GM12878 (cell line): ENCODE measurements around the gene ASIC2. TPM values are rescaled to one million over a fixed set of nuclear protein-coding genes. Genes with fewer than 3 reads are reported as not detected.

Source experiments
- ATAC-seq: fragments of 200-7000 bp; cut with Tn5 transposase; 3 replicates; pipeline ENCODE4 v1.9.1; 2020; ENCODE audit warnings: mild to moderate bottlenecking, moderate library complexity
- BruUV-seq: library from RNA; stranded (reverse); fragments of 400-500 nt; replicated peaks from 2 replicates; lab custom pipeline; 2021; lab: Mats Ljungman, UMichigan
- CTCF ChIA-PET: fragments of 300-600 bp; sonication (Branson Sonifier 250); formaldehyde crosslinking; extraction: SDS; loops from one replicate; lab custom pipeline; 2021; ENCODE audit warnings: inconsistent platforms; lab: Yijun Ruan, JAX
- POLR2A ChIA-PET: fragments of 350-600 bp; formaldehyde crosslinking; extraction: SDS; loops from one replicate; lab custom pipeline; 2021; ENCODE audit warnings: inconsistent platforms; lab: Charles Lee
- RAD21 ChIA-PET: fragments of 300-600 bp; sonication (Branson Sonifier 250); formaldehyde crosslinking; loops from one replicate; lab custom pipeline; 2023; ENCODE audit warnings: antibody characterized with exemption; ENCODE audit not compliant: unreplicated experiment; lab: Charles Lee
- SMC1A ChIA-PET: fragments of 300-600 bp; sonication (Branson Sonifier 250); formaldehyde crosslinking; loops from one replicate; lab custom pipeline; 2023; ENCODE audit not compliant: unreplicated experiment, uncharacterized antibody; lab: Charles Lee
- DNase-seq: peaks from one replicate; pipeline ENCODE4 v3.0.0-alpha.2; 2011; ENCODE audit warnings: low read depth, low spot score
- FAIRE-seq: peaks from 3 replicates; lab custom pipeline; 2011; peaks lifted over from hg19 to GRCh38; lab: Jason Lieb, UNC
- H2AFZ ChIP-seq: 2 replicates; pipeline ENCODE4 v1.6.0; 2011; ENCODE audit warnings: low read depth, low read length, control low read depth; ENCODE audit not compliant: control insufficient read depth
- H3K27ac ChIP-seq: 2 replicates; pipeline ENCODE4 v1.5.1; 2011; ENCODE audit warnings: control low read depth; ENCODE audit not compliant: control insufficient read depth, insufficient read depth
- H3K27me3 ChIP-seq, 2 experiments: replicated peaks in 1 of 2; 2 replicates each; pipeline versions ENCODE4 v1.6.0 to v1.6.1; 2011; ENCODE audit warnings: low read length in 1 of 2; ENCODE audit not compliant: control insufficient read depth in 2 of 2, insufficient read depth in 2 of 2
- H3K36me3 ChIP-seq, 2 experiments: 2 replicates each; pipeline ENCODE4 v1.5.1; 2011; ENCODE audit warnings: low read length in 1 of 2; ENCODE audit not compliant: control insufficient read depth in 2 of 2, insufficient read depth in 2 of 2
- H3K4me1 ChIP-seq: 2 replicates; pipeline ENCODE4 v1.6.1; 2011; ENCODE audit warnings: mild to moderate bottlenecking, low read length, moderate library complexity, mixed read lengths; ENCODE audit not compliant: control insufficient read depth, insufficient read depth
- H3K4me2 ChIP-seq: 2 replicates; pipeline ENCODE4 v1.6.0; 2011; ENCODE audit warnings: control low read depth; ENCODE audit not compliant: control insufficient read depth, insufficient read depth
- H3K4me3 ChIP-seq: fragments of 200-600 bp; sonication (generic); 2 replicates; pipeline ENCODE4 v1.5.1; 2016
- H3K79me2 ChIP-seq: 2 replicates; pipeline ENCODE4 v1.6.0; 2011; ENCODE audit warnings: low read length; ENCODE audit not compliant: control insufficient read depth, insufficient read depth
- H3K9ac ChIP-seq: 2 replicates; pipeline ENCODE4 v1.8.0; 2011; ENCODE audit warnings: low read length, control low read depth, mixed read lengths; ENCODE audit not compliant: control insufficient read depth, insufficient read depth
- H3K9me3 ChIP-seq: replicated peaks from 3 replicates; pipeline ENCODE4 v1.5.1; 2011; ENCODE audit warnings: mild to moderate bottlenecking, low read length; ENCODE audit not compliant: control insufficient read depth, insufficient read depth
- H4K20me1 ChIP-seq: 2 replicates; pipeline ENCODE4 v1.6.0; 2011; ENCODE audit not compliant: control insufficient read depth, insufficient read depth
- BHLHE40 ChIP-seq, 2 experiments: fragments of 450-650 bp in 1 of 2; IDR thresholded peaks; 2 replicates each; pipeline ENCODE4 v1.6.1; 2011 to 2017; ENCODE audit warnings: low read depth in 2 of 2, borderline replicate concordance in 1 of 2, improper control_type of control experiment in 1 of 2, low read length in 1 of 2, mild to moderate bottlenecking in 1 of 2
- MTA2 ChIP-seq: fragments of 450-650 bp; IDR thresholded peaks from 2 replicates; pipeline ENCODE4 v1.6.1; 2016; ENCODE audit warnings: low read depth, mild to moderate bottlenecking, moderate library complexity
- NBN ChIP-seq: fragments of 450-650 bp; IDR thresholded peaks from 2 replicates; pipeline ENCODE4 v1.6.1; 2016
- NFYB ChIP-seq: IDR thresholded peaks from 2 replicates; pipeline ENCODE4 v1.6.1; 2011; ENCODE audit warnings: low read depth, mild to moderate bottlenecking, low read length, improper control_type of control experiment, moderate library complexity; ENCODE audit not compliant: insufficient read depth
- PML ChIP-seq: IDR thresholded peaks from 2 replicates; pipeline ENCODE4 v1.6.1; 2012; ENCODE audit warnings: low read length, inconsistent platforms
- POLR2AphosphoS2 ChIP-seq: IDR thresholded peaks from 2 replicates; pipeline ENCODE4 v1.6.1; 2011; ENCODE audit warnings: low read depth, mild to moderate bottlenecking, low read length, improper control_type of control experiment, moderate library complexity
- SIX5 ChIP-seq: IDR thresholded peaks from 2 replicates; pipeline ENCODE4 v1.6.1; 2011; ENCODE audit warnings: mild to moderate bottlenecking, low read depth, low read length, moderate library complexity; ENCODE audit not compliant: severe bottlenecking
- TAF1 ChIP-seq: IDR thresholded peaks from 2 replicates; pipeline ENCODE4 v1.6.1; 2011; ENCODE audit warnings: mild to moderate bottlenecking, low read depth, low read length, borderline replicate concordance
- WRNIP1 ChIP-seq: IDR thresholded peaks from 2 replicates; pipeline ENCODE4 v1.6.1; 2011; ENCODE audit warnings: low read depth, low read length, improper control_type of control experiment, borderline replicate concordance
- ZNF207 ChIP-seq: fragments of 450-650 bp; IDR thresholded peaks from 2 replicates; pipeline ENCODE4 v1.6.1; 2014; ENCODE audit warnings: antibody characterized with exemption, mild to moderate bottlenecking, borderline replicate concordance
- ZNF274 ChIP-seq: IDR thresholded peaks from one replicate; pipeline ENCODE4 v1.8.0; 2011; ENCODE audit not compliant: insufficient read length, insufficient read depth
- ZZZ3 ChIP-seq: IDR thresholded peaks from 2 replicates; pipeline ENCODE4 v1.6.1; 2011; ENCODE audit warnings: low read depth; ENCODE audit not compliant: control insufficient read depth, insufficient read length
- WGBS: methylation state at CpG from one replicate; pipeline ENCODE4 v1.1.6; 2016; ENCODE audit warnings: low lambda C conversion rate; ENCODE audit not compliant: insufficient replicate concordance, insufficient coverage; ENCODE audit errors: missing lambda C conversion rate; 5-methylcytosine and 5-hydroxymethylcytosine counted together
- in situ Hi-C: fragments of 300-500 bp; cut with MboI; formaldehyde crosslinking; loops from 9 replicates; pipeline ENCODE4 v1.14.3; 2018; ENCODE audit warnings: mixed read lengths
- intact Hi-C: fragments of 100-400 bp; cut with micrococcal nuclease; formaldehyde crosslinking; loops from one replicate; pipeline ENCODE4 v1.14.2; 2022; ENCODE audit not compliant: unreplicated experiment
- polyA plus RNA-seq, 11 experiments: library from polyadenylated mRNA; depleted of rRNA in 4 of 11; unstranded in 6 of 11; stranded (reverse) in 5 of 11; fragments of >200 nt; fragmentation: Nextera tagmentation in 4 of 11; fragmentation: Illumina TruSeq in 1 of 11; extraction: Ambion mirVana in 4 of 11; extraction: Trizol in 1 of 11; gene quantifications; 1 replicate in 1 of 11; 2 replicates in 10 of 11; pipeline versions ENCODE4 v1.2.1 to v1.2.3, GENCODE V29; 2011 to 2016; ENCODE audit warnings: inconsistent platforms in 2 of 11, missing spikeins in 2 of 11, low read depth in 1 of 11
- total RNA-seq, 4 experiments: library from RNA; depleted of rRNA in 3 of 4; stranded (reverse); fragments of >200 nt in 3 of 4; fragmentation: Illumina TruSeq in 1 of 4; extraction: Trizol in 1 of 4; gene quantifications; 2 replicates each; pipeline versions ENCODE4 v1.2.1 to v1.2.3, GENCODE V29; 2013 to 2021
- TF ChIP-seq, protein P1 (sequence below): fragments of 150-350 bp; IDR thresholded peaks from 2 replicates; pipeline ENCODE4 v1.6.1; 2014; ENCODE audit warnings: mild to moderate bottlenecking, low read depth, low read length

ASIC2 gene
- total and polyA plus RNA-seq, 10 of the 15 experiments (the other 5 are each of a cell fraction or from before 2014, with no cell fraction given) = not detected

DNA sequence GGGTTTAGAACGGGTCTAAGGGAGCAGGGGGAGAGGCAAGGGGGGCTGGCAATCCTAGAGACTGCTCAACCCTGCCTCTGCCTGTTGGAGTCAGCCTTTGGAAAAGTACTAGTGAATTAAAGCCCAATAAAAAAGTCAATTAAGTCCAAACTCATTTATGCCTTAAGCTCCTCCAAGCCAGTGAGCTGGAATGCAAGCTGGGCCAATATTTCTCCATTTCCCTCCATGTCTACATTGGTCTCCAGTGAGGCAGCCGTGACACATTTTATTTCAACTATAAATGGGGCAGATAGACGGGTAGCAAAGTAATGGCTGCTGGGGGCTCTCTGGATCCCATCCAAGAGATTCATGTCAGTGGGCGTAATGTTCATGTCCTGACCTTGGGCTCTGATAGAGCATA, 157.4 kb downstream of the ASIC2 start:
- SMC1A ChIA-PET = no interaction called here
- WGBS = 25% methylated on average over 4 of the region's 4 CpGs
- Histone ChIP-seq H3K4me2 (no peak overlapping the region), H3K27me3 (peaks cover under 1 to 2% of the 10 kb centered on the region in 2 experiments), H2AFZ (no peak overlapping the region), H3K79me2 (no peaks in the 10 kb centered on the region), H3K4me1 (no peaks in the 10 kb centered on the region), H3K4me3 (no peak overlapping the region), H3K9ac (no peak overlapping the region), H3K9me3 (no peaks in the 10 kb centered on the region), H3K27ac (no peak overlapping the region), H4K20me1 (no peaks in the 10 kb centered on the region), H3K36me3 (no peaks in the 10 kb centered on the region)
- TF ChIP-seq ZZZ3 (no peak), TAF1 (no peak), NBN (no peak), ZNF207 (no peak), ZNF274 (no peak), PML (no peak), MTA2 (no peak), SIX5 (no peak), BHLHE40 (IDR thresholded peaks at IDR 0.05; ENCODE audit: borderline replicate concordance in 1 of 2, low read depth in 2 of 2, low read length in 1 of 2) (no peak), WRNIP1 (no peak), POLR2AphosphoS2 (no peak), NFYB (no peak)
- TF ChIP-seq, protein P1, sequence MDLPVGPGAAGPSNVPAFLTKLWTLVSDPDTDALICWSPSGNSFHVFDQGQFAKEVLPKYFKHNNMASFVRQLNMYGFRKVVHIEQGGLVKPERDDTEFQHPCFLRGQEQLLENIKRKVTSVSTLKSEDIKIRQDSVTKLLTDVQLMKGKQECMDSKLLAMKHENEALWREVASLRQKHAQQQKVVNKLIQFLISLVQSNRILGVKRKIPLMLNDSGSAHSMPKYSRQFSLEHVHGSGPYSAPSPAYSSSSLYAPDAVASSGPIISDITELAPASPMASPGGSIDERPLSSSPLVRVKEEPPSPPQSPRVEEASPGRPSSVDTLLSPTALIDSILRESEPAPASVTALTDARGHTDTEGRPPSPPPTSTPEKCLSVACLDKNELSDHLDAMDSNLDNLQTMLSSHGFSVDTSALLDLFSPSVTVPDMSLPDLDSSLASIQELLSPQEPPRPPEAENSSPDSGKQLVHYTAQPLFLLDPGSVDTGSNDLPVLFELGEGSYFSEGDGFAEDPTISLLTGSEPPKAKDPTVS = no peak
- FAIRE-seq (no peak), DNase-seq (no peak), ATAC-seq (no peak)
- CTCF ChIA-PET = no interaction called here
- POLR2A ChIA-PET = no interaction called here
- intact Hi-C loops (no loop called here), in situ Hi-C loops (no loop called here)
- RAD21 ChIA-PET = no interaction called here
- BruUV-seq = no TSS peak
